Memory B cell (primary cell): Measurements from ENCODE around the gene GALNT14.

Experiments used
- ATAC-seq: fragments of 150-1000 bp; cut with Tn5 transposase; 2 replicates; pipeline ENCODE4 v1.10.0; 2021; ENCODE audit warnings: low read depth, mild to moderate bottlenecking, moderate library complexity
- DNase-seq, 2 donors: peaks; one replicate each; pipeline ENCODE4 v3.0.0; 2022; ENCODE audit warnings: low spot score in 2 of 2
- H3K27ac Mint-ChIP-seq: one replicate; pipeline ENCODE4 v1.8.0; 2022; ENCODE audit warnings: mild to moderate bottlenecking, moderate library complexity, mixed read lengths
- H3K27me3 Mint-ChIP-seq: one replicate; pipeline ENCODE4 v1.8.0; 2022; ENCODE audit warnings: mixed read lengths
- H3K36me3 Mint-ChIP-seq: one replicate; pipeline ENCODE4 v1.8.0; 2022; ENCODE audit warnings: mild to moderate bottlenecking, mixed read lengths
- H3K4me1 Mint-ChIP-seq: one replicate; pipeline ENCODE4 v1.8.0; 2022; ENCODE audit warnings: mixed read lengths
- H3K4me3 Mint-ChIP-seq: one replicate; pipeline ENCODE4 v1.8.0; 2022; ENCODE audit warnings: mild to moderate bottlenecking, moderate library complexity, mixed read lengths
- H3K9me3 Mint-ChIP-seq: one replicate; pipeline ENCODE4 v1.8.0; 2022; ENCODE audit warnings: mixed read lengths

Gene GALNT14

GRCh38 chr2:31125918-31126695 lies 12.1 kb downstream of the GALNT14 start:
- H3K27ac Mint-ChIP-seq, result no peak overlapping the region

DNA sequence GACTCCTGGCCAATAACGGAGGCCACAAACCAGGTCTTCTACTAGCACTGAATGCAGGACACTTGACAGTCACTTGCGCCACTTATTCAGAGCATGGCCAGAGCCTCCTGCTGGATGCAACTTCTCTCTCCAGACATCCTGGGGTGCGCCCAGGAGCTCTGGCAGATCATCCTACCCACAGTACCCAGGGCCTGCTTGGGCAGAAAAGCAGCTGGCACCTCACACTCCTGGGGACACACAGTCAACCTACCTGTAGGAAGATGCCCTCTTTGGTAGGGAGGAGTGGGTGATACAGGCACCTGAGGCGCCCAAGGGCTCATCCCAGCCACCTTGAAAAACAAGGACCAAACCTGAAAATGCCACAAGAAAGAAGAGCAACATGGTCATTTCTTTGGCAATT lies 13.3 kb downstream of the GALNT14 start:
- no peak for DNase-seq
- ATAC-seq, result no peak
- Mint-ChIP-seq H3K9me3 (no peaks in the 10 kb centered on the region), H3K4me1 (no peaks in the 10 kb centered on the region), H3K27me3 (no peaks in the 10 kb centered on the region), H3K4me3 (no peak overlapping the region), H3K36me3 (peaks cover 2% of the 10 kb centered on the region), H3K27ac (no peak overlapping the region)

More at GRCh38 chr2:31125918-31126695, 12.1 kb downstream of the GALNT14 start:
- H3K27me3 Mint-ChIP-seq, result no peaks in the 10 kb centered on the region
- no peak for ATAC-seq
- no peaks in the 10 kb centered on the region for H3K9me3 Mint-ChIP-seq
- no peak overlapping the region for H3K4me3 Mint-ChIP-seq
- H3K36me3 Mint-ChIP-seq, result peaks cover 2% of the 10 kb centered on the region
- no peak for DNase-seq
- H3K4me1 Mint-ChIP-seq, result no peaks in the 10 kb centered on the region

DNA sequence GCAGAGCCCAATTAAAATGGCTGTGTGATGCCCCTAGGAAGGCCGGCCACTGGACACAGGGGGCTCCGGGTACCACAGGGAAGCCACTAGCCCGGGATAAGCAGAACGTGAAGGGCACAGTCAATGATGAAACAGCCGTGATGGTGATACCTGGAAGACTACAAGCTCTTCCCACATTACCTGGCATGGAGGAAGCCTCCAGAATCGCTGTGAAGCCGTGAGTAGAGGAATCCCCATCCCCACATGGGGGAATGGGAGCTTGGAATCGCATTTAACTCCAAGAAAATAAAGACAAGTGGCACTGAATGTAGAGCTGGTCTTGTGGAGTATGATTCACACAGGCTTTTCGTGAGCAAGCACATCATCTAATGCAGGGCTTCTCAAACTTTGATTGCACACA lies 16.1 kb downstream of the GALNT14 start:
- Mint-ChIP-seq H3K27ac (no peak overlapping the region), H3K36me3 (peaks cover 2% of the 10 kb centered on the region), H3K27me3 (no peaks in the 10 kb centered on the region), H3K4me1 (no peaks in the 10 kb centered on the region), H3K4me3 (no peak overlapping the region), H3K9me3 (no peaks in the 10 kb centered on the region)
- ATAC-seq (no peak), DNase-seq (no peak)

GRCh38 chr2:31113765-31114164 lies 24.5 kb downstream of the GALNT14 start:
- Mint-ChIP-seq H3K27me3 (no peaks in the 10 kb centered on the region), H3K4me1 (no peaks in the 10 kb centered on the region), H3K4me3 (no peak overlapping the region), H3K27ac (no peak overlapping the region), H3K36me3 (peaks cover 5% of the 10 kb centered on the region), H3K9me3 (no peaks in the 10 kb centered on the region)
- ATAC-seq (no peak), DNase-seq (no peak)

DNA sequence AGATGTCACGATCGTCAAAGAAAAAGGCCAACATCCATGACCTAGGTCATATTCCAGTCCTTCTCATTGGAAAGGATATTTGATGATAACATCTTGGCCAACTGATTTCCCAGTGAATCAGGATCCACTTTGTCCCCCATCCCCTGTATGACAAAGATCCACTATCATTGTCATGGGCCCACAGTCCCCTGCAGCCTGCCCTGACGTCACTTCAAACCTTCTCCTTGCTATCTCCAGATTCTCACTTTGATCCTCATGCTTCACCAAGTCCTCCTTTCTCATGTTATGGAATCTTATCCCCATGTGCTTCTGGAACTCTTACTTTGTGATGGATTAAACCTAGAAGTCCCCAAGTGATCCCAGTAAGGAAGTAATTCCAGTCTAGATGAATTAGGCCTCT lies 25.7 kb downstream of the GALNT14 start:
- ATAC-seq (no peak), DNase-seq (no peak)
- Mint-ChIP-seq H3K27ac (no peak overlapping the region), H3K4me1 (no peaks in the 10 kb centered on the region), H3K27me3 (no peaks in the 10 kb centered on the region), H3K9me3 (no peaks in the 10 kb centered on the region), H3K4me3 (no peak overlapping the region), H3K36me3 (peaks cover 5% of the 10 kb centered on the region)

GRCh38 chr2:31110998-31111397 lies 27.2 kb downstream of the GALNT14 start:
- Mint-ChIP-seq H3K4me1 (peaks cover 2% of the 10 kb centered on the region), H3K36me3 (peaks cover 6% of the 10 kb centered on the region), H3K27ac (no peak overlapping the region), H3K27me3 (no peaks in the 10 kb centered on the region), H3K9me3 (no peaks in the 10 kb centered on the region), H3K4me3 (no peak overlapping the region)
- DNase-seq, result no peak
- no peak for ATAC-seq

GRCh38 chr2:31110431-31110830 lies 27.8 kb downstream of the GALNT14 start:
- no peak for ATAC-seq

DNA sequence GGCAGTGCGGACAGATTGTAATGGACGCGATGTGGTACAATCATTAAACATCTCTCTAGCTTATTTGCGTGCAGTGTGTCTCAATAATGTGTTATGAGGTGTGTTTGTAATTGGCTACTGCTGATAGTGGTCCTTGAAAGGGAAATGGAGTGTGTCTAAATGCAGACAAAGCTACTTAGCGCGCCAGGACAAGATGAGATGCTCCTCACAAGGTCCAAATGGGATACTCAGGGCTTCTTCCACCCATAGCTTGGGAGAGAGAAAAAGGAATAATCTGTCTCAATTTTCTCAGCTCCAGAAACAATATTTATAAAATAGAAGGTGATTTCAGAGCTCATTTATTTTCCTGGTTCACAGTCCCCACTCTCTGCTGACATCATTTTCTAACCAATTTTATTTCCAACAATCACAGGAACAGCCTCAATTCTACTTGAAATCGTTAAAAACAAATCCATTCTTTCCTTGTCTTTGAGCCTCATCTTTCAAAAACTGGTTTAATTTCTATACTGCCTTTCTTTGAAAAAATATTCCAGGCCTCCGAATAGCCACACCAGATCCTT lies 28.5 kb downstream of the GALNT14 start:
- no peaks in the 10 kb centered on the region for H3K27me3 Mint-ChIP-seq

More at GRCh38 chr2:31110431-31110830, 27.8 kb downstream of the GALNT14 start:
- Mint-ChIP-seq H3K36me3 (peaks cover 6% of the 10 kb centered on the region), H3K27ac (no peak overlapping the region), H3K27me3 (no peaks in the 10 kb centered on the region), H3K9me3 (no peaks in the 10 kb centered on the region), H3K4me1 (peaks cover 2% of the 10 kb centered on the region), H3K4me3 (no peak overlapping the region)
- DNase-seq, result no peak

GRCh38 chr2:31108561-31109286 lies 29.5 kb downstream of the GALNT14 start:
- H3K27me3 Mint-ChIP-seq, result no peaks in the 10 kb centered on the region
- H3K9me3 Mint-ChIP-seq, result no peaks in the 10 kb centered on the region
- no peak overlapping the region for H3K27ac Mint-ChIP-seq
- peaks cover 4% of the 10 kb centered on the region for H3K36me3 Mint-ChIP-seq
- no peak overlapping the region for H3K4me3 Mint-ChIP-seq
- no peak for DNase-seq
- H3K4me1 Mint-ChIP-seq, result peaks cover 2% of the 10 kb centered on the region
- no peak for ATAC-seq

More for the DNA sequence above, 28.5 kb downstream of the GALNT14 start:
- Mint-ChIP-seq H3K36me3 (peaks cover 6% of the 10 kb centered on the region), H3K4me3 (no peak overlapping the region), H3K27ac (no peak overlapping the region), H3K9me3 (no peaks in the 10 kb centered on the region), H3K4me1 (peaks cover 2% of the 10 kb centered on the region)
- ATAC-seq (no peak), DNase-seq (no peak)

- H3K27me3 Mint-ChIP-seq, result no peaks in the 10 kb centered on the region
Measured at GRCh38 chr2:31107591-31108300, 30.5 kb downstream of the GALNT14 start.

GRCh38 chr2:31101701-31102100 lies 36.5 kb downstream of the GALNT14 start:
- Mint-ChIP-seq H3K27ac (no peak overlapping the region), H3K4me1 (peaks cover 8% of the 10 kb centered on the region), H3K4me3 (no peak overlapping the region), H3K36me3 (no peaks in the 10 kb centered on the region), H3K27me3 (no peaks in the 10 kb centered on the region), H3K9me3 (peaks cover 3% of the 10 kb centered on the region)
- DNase-seq (no peak), ATAC-seq (no peak)

More at GRCh38 chr2:31107591-31108300, 30.5 kb downstream of the GALNT14 start:
- no peak for ATAC-seq
- Mint-ChIP-seq H3K27ac (no peak overlapping the region), H3K4me1 (peaks cover 2% of the 10 kb centered on the region), H3K36me3 (peaks cover 4% of the 10 kb centered on the region), H3K9me3 (peaks cover 1% of the 10 kb centered on the region), H3K4me3 (no peak overlapping the region)
- DNase-seq, result no peak

- H3K27ac Mint-ChIP-seq, result no peak overlapping the region
- H3K9me3 Mint-ChIP-seq, result peaks cover 3% of the 10 kb centered on the region
- no peaks in the 10 kb centered on the region for H3K36me3 Mint-ChIP-seq
Measured at GRCh38 chr2:31097962-31098613, 40.2 kb downstream of the GALNT14 start.

DNA sequence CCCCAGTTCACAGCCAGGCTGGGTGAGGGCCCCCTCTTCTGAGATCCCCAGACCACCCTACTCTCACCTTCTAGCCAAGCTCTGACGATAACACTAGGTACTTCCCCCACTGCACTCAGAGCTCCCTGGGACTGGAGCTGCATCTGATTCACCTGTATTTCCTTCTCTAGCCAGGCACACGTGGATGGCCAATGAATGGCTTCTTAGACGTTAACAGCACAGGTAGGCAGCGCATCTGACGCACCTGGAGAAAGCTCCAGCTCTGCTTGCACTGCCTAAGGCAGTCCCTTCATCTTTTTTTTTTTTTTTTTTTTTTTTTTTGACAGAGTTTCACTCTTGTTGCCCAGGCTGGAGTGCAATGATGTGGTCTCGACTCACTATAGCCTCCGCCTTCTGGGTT lies 48.1 kb downstream of the GALNT14 start:
- no peaks in the 10 kb centered on the region for H3K4me1 Mint-ChIP-seq
- no peak for ATAC-seq

More at GRCh38 chr2:31097962-31098613, 40.2 kb downstream of the GALNT14 start:
- ATAC-seq, result no peak
- Mint-ChIP-seq H3K4me3 (no peak overlapping the region), H3K27me3 (no peaks in the 10 kb centered on the region), H3K4me1 (peaks cover 8% of the 10 kb centered on the region)
- no peak for DNase-seq

More for the DNA sequence above, 48.1 kb downstream of the GALNT14 start:
- no peak for DNase-seq
- Mint-ChIP-seq H3K4me3 (no peak overlapping the region), H3K36me3 (no peaks in the 10 kb centered on the region), H3K27ac (no peak overlapping the region), H3K9me3 (peaks cover 2% of the 10 kb centered on the region), H3K27me3 (no peaks in the 10 kb centered on the region)
